ENCODE measurements around the gene NT5C2. TPM values are rescaled to one million over a fixed set of nuclear protein-coding genes. Genes with fewer than 3 reads are reported as not detected.

NT5C2 gene
- total RNA-seq, 1 experiment from 2014 or later: 52.2 TPM

DNA sequence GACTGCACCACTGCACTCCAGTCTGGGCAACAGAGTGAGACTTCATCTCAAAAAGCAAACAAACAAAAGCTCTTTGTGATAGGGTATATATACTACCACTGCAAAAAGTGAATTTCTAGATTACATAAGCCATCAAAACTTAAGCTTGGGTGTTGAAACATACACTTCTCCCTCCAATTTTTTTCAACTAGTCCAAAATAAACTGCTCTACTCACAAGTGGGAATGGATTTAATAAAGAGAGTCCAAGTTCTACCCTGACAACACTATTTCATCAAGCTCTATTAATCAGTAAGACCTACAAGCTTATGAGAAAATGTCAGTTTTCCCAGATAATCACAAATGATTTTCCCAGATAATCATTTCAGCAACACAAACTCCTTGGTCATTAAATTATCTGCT lies 82.7 kb downstream of the NT5C2 start:
- Mint-ChIP-seq H3K4me1 (ENCODE audit: insufficient read depth, unreplicated experiment) (peaks cover 13% of the 10 kb centered on the region), H3K36me3 (ENCODE audit: insufficient read depth, unreplicated experiment) (peaks cover 28% of the 10 kb centered on the region), H3K27me3 (ENCODE audit: insufficient read depth, unreplicated experiment) (no peaks in the 10 kb centered on the region), H3K9me3 (ENCODE audit: unreplicated experiment) (no peaks in the 10 kb centered on the region), H3K27ac (ENCODE audit: low read depth, unreplicated experiment) (no peak overlapping the region), H3K4me3 (ENCODE audit: unreplicated experiment) (no peak overlapping the region)
- intact Hi-C loops (cut with micrococcal nuclease): no loop called here
- no peak for DNase-seq (ENCODE audit: unreplicated experiment)
- no TSS peak for BruUV-seq (replicated peaks)
- TF ChIP-seq, protein P1, sequence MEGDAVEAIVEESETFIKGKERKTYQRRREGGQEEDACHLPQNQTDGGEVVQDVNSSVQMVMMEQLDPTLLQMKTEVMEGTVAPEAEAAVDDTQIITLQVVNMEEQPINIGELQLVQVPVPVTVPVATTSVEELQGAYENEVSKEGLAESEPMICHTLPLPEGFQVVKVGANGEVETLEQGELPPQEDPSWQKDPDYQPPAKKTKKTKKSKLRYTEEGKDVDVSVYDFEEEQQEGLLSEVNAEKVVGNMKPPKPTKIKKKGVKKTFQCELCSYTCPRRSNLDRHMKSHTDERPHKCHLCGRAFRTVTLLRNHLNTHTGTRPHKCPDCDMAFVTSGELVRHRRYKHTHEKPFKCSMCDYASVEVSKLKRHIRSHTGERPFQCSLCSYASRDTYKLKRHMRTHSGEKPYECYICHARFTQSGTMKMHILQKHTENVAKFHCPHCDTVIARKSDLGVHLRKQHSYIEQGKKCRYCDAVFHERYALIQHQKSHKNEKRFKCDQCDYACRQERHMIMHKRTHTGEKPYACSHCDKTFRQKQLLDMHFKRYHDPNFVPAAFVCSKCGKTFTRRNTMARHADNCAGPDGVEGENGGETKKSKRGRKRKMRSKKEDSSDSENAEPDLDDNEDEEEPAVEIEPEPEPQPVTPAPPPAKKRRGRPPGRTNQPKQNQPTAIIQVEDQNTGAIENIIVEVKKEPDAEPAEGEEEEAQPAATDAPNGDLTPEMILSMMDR (IDR thresholded peaks at IDR 0.05; ENCODE audit: unreplicated experiment): no peak
- ChIA-PET CTCF (interaction anchor here (0.5 to 1.1 kb wide), 3 partner anchors 11 to 224 kb away, joined by 3 to 4 read pairs (median 3); no protein-coding TSS in a partner anchor), POLR2A (interaction anchor here (0.9 to 3.1 kb wide), 7 partner anchors 9 to 256 kb away, joined by 3 to 13 read pairs (median 4); partner anchors contain the start of genes BORCS7, CNNM2 and NT5C2)

DNA sequence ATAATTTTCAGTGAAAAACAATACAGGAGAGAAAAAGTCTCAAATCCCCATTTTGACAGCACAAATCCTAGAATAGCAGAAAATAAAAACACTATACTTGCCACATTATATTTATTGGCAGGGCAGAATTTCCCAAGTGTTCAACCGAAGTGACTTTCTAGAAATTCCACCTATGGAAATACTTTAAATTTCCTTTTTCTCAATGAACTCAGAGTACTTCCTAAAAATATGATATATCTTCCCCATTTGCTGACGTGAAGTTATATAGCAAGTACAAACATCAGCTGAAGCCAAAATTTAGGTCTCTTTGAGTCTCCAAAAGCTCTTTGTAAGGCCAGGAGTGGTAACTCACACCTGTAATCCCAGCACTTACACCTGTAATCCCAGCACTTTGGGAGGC lies 83.3 kb downstream of the NT5C2 start:
- no peak overlapping the region for H3K27ac Mint-ChIP-seq (ENCODE audit: low read depth, unreplicated experiment)
- peaks cover 13% of the 10 kb centered on the region for H3K4me1 Mint-ChIP-seq (ENCODE audit: insufficient read depth, unreplicated experiment)
- ChIA-PET CTCF (interaction anchor here (0.6 to 1.2 kb wide), 3 partner anchors 11 to 1181 kb away, joined by 3 read pairs; no protein-coding TSS in a partner anchor), POLR2A (interaction anchor here (1.0 to 3.1 kb wide), 4 partner anchors 8 to 255 kb away, joined by 3 to 13 read pairs (median 4); partner anchors contain the start of genes BORCS7 and NT5C2)
- no TSS peak for BruUV-seq (replicated peaks)
- no peak for DNase-seq (ENCODE audit: unreplicated experiment)
- no peaks in the 10 kb centered on the region for H3K27me3 Mint-ChIP-seq (ENCODE audit: insufficient read depth, unreplicated experiment)
- H3K4me3 Mint-ChIP-seq (ENCODE audit: unreplicated experiment): no peak overlapping the region
- H3K36me3 Mint-ChIP-seq (ENCODE audit: insufficient read depth, unreplicated experiment): peaks cover 34% of the 10 kb centered on the region
- intact Hi-C loops (cut with micrococcal nuclease): no loop called here
- H3K9me3 Mint-ChIP-seq (ENCODE audit: unreplicated experiment): no peaks in the 10 kb centered on the region
- TF ChIP-seq, protein P1 (IDR thresholded peaks at IDR 0.05; ENCODE audit: unreplicated experiment): no peak

DNA sequence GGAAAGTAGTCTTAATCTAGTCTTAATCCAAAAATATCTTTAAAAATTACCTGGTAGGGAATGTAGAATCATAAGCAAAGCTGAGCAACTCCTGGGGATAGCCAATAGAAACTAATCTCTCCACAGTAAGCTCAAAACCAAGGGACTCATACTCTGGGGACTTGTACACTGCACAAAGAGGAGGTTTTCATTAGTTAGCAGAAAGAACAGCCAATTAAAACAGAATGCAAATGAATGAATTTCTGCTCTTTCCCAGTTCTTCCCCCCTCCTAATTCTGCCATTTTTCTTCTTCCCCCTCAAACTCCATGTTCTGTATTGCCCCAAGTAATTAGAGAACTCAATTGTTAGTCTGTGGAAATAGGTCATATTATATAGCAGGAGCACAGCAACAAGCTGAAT lies 86.5 kb downstream of the NT5C2 start:
- Mint-ChIP-seq H3K9me3 (ENCODE audit: unreplicated experiment) (no peaks in the 10 kb centered on the region), H3K4me3 (ENCODE audit: unreplicated experiment) (no peak overlapping the region), H3K27me3 (ENCODE audit: insufficient read depth, unreplicated experiment) (no peaks in the 10 kb centered on the region), H3K36me3 (ENCODE audit: insufficient read depth, unreplicated experiment) (peaks cover 59% of the 10 kb centered on the region), H3K27ac (ENCODE audit: low read depth, unreplicated experiment) (no peak overlapping the region), H3K4me1 (ENCODE audit: insufficient read depth, unreplicated experiment) (peaks cover 12% of the 10 kb centered on the region)
- DNase-seq (ENCODE audit: unreplicated experiment): no peak
- TF ChIP-seq, protein P1 (IDR thresholded peaks at IDR 0.05; ENCODE audit: unreplicated experiment): no peak
- POLR2A ChIA-PET: interaction anchor here (0.7 to 2.7 kb wide), 2 partner anchors 11 to 86 kb away, joined by 3 to 8 read pairs; partner anchors contain the start of gene NT5C2
- no TSS peak for BruUV-seq (replicated peaks)
- intact Hi-C loops (cut with micrococcal nuclease): no loop called here
- CTCF ChIA-PET: interaction anchor here (0.8 to 1.1 kb wide), 2 partner anchors 138 to 354 kb away, joined by 3 to 6 read pairs; no protein-coding TSS in a partner anchor

DNA sequence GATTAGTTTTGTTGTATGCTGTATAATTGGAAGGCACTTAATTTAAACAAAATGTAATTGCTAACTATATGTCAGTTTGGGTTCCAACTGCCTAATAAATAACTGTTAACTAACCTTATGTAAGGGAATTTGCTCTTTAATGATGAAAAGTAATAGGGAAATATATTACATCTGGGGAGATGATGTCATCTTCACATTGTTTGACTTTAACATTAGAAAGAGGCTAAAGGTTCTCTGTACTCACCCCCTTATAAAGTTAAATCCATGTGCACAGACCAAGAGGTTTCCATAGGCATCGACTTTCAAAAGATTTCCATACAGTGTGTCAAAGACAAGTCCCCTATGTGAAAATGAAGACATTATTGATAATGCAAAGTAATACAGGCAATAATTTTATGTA lies 87.6 kb downstream of the NT5C2 start:
- Mint-ChIP-seq H3K27ac (ENCODE audit: low read depth, unreplicated experiment) (no peak overlapping the region), H3K4me3 (ENCODE audit: unreplicated experiment) (no peak overlapping the region), H3K4me1 (ENCODE audit: insufficient read depth, unreplicated experiment) (peaks cover under 1% of the 10 kb centered on the region), H3K9me3 (ENCODE audit: unreplicated experiment) (no peaks in the 10 kb centered on the region), H3K36me3 (ENCODE audit: insufficient read depth, unreplicated experiment) (peaks cover 66% of the 10 kb centered on the region), H3K27me3 (ENCODE audit: insufficient read depth, unreplicated experiment) (no peaks in the 10 kb centered on the region)
- no peak for DNase-seq (ENCODE audit: unreplicated experiment)
- CTCF ChIA-PET: interaction anchor here (1.1 to 3.3 kb wide), 2 partner anchors 139 kb away, joined by 6 to 18 read pairs; no protein-coding TSS in a partner anchor
- TF ChIP-seq, protein P1 (IDR thresholded peaks at IDR 0.05; ENCODE audit: unreplicated experiment): no peak
- intact Hi-C loops (cut with micrococcal nuclease): no loop called here
- BruUV-seq (replicated peaks): no TSS peak
- POLR2A ChIA-PET: interaction anchor here (0.6 to 2.7 kb wide), 5 partner anchors 9 to 181 kb away, joined by 3 to 8 read pairs (median 3); partner anchors contain the start of gene NT5C2
